ENCODE measurements around the gene TMPRSS11E.
"Not testable (repeated sequence)": the region's sequence is repeated elsewhere in the genome, so short reads cannot be mapped to it uniquely, and the experiment has no call there.

- TF ChIP-seq CTCF (IDR thresholded peaks at IDR 0.05 in 8 of 11, conservative IDR thresholded peaks at IDR 0.05 in 3 of 11); POLR2A (IDR thresholded peaks at IDR 0.05): not testable (repeated sequence)
Measured at GRCh38 chr4:68407015-68407867, 40.0 kb upstream of the TMPRSS11E start.
